HG03108 (cell line): ENCODE measurements around the gene SMIM22.

Experiments used
- ATAC-seq: cut with Tn5 transposase; IDR thresholded peaks from one replicate; pipeline ENCODE4 v1.9.1; 2021; ENCODE audit warnings: moderate library complexity; ENCODE audit not compliant: unreplicated experiment

SMIM22 gene

GRCh38 chr16:4795828-4796572 is 831 bp downstream of the SMIM22 start:
- ATAC-seq = no peak

GRCh38 chr16:4796982-4797804 is 2.0 kb downstream of the SMIM22 start:
- no peak for ATAC-seq

- ATAC-seq = no peak
Observed at GRCh38 chr16:4797805-4798252, 2.7 kb downstream of the SMIM22 start.

GRCh38 chr16:4798456-4798855 is 3.3 kb downstream of the SMIM22 start:
- no peak for ATAC-seq

- no peak for ATAC-seq
Observed at GRCh38 chr16:4799171-4799855, 4.1 kb downstream of the SMIM22 start.

- no peak for ATAC-seq
Observed at GRCh38 chr16:4800290-4801041, 5.3 kb downstream of the SMIM22 start.

GRCh38 chr16:4801051-4801961 is 6.1 kb downstream of the SMIM22 start:
- no peak for ATAC-seq

GRCh38 chr16:4801962-4802658 is 6.9 kb downstream of the SMIM22 start, which contains the start of gene ROGDI:
Gene ROGDI, minus strand, starts transcription at chr16:4802633. Its CDS starts 62 bp downstream, at chr16:4802571.
- peak; percentile 44 for ATAC-seq

GRCh38 chr16:4802659-4803287 is 7.6 kb downstream of the SMIM22 start:
- ATAC-seq = peak; percentile 91

GRCh38 chr16:4803401-4803844 is 8.3 kb downstream of the SMIM22 start:
- ATAC-seq = no peak

GRCh38 chr16:4803898-4804762 is 9.0 kb downstream of the SMIM22 start:
- no peak for ATAC-seq

GRCh38 chr16:4805231-4805630 is 10.1 kb downstream of the SMIM22 start:
- ATAC-seq = no peak

GRCh38 chr16:4806280-4806679 is 11.1 kb downstream of the SMIM22 start:
- no peak for ATAC-seq

- no peak for ATAC-seq
Observed at GRCh38 chr16:4811242-4811641, 16.1 kb downstream of the SMIM22 start.

GRCh38 chr16:4811773-4812172 is 16.6 kb downstream of the SMIM22 start:
- no peak for ATAC-seq

GRCh38 chr16:4813251-4814003 is 18.3 kb downstream of the SMIM22 start:
- ATAC-seq = no peak

- no peak for ATAC-seq
Observed at GRCh38 chr16:4814046-4814445, 18.9 kb downstream of the SMIM22 start.
